Glomerular endothelial cell (primary cell): Measurements from ENCODE around the gene ESRRA. TPM values are rescaled to one million over a fixed set of nuclear protein-coding genes. Genes with fewer than 3 reads are reported as not detected.

Experiments used
- DNase-seq: peaks from one replicate; pipeline ENCODE4 v3.0.0-alpha.2; 2011; ENCODE audit warnings: low read depth, low spot score; ENCODE audit errors: extremely low read depth
- total RNA-seq: library from RNA; depleted of rRNA; stranded (reverse); fragments of >200 nt; gene quantifications from 2 replicates; pipeline ENCODE4 v1.2.3, GENCODE V29; 2015

Gene ESRRA
- total RNA-seq, 1 donor from 2014 or later, result 47.2 TPM

DNA sequence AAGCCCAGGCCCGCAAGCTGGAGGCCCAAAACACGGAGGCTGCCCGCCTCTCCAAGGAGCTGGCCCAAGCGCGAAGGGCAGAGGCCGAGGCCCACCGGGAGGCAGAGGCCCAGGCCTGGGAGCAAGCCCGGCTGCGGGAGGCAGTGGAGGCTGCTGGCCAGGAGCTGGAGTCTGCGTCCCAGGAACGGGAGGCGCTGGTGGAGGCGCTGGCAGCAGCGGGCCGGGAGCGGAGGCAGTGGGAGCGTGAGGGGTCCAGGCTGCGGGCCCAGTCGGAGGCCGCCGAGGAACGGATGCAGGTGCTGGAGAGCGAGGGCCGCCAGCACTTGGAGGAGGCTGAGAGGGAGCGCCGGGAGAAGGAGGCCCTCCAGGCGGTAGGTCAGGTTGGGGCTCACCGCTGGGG lies 39.5 kb downstream of the ESRRA start:
- DNase-seq, result no peak

DNA sequence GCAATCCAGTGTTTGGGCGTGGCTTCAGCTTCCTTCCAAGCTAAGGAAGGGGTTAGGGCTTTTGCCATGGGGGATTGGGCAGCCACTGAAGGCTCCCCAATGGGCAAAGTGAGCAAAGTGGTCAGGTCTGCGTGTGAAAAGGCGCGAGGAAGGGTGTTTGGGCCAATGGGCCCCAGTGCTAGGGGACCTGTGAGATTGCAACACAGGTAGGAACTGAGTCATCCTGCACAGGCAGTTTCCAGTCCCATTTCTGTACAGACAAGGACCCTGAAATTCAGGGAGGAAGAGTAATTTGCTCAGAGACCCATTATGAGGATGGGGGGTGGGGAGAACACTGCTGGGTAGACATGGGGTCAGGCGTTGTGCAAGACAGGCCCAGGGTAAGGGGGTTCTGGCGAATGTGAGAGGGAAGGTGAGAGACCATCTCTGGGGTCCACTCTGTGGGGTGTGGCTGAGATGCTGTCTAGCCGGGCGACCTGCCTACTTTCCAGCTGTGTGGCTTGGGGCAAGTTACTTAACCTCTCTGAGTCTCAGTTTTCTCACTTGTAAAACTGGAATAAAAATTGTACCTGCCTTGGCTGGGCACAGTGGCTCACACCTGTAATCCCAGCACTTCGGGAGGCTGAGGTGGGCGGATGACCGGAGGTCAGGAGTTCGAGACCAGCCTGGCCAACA lies 42.0 kb downstream of the ESRRA start:
- DNase-seq, result no peak

DNA sequence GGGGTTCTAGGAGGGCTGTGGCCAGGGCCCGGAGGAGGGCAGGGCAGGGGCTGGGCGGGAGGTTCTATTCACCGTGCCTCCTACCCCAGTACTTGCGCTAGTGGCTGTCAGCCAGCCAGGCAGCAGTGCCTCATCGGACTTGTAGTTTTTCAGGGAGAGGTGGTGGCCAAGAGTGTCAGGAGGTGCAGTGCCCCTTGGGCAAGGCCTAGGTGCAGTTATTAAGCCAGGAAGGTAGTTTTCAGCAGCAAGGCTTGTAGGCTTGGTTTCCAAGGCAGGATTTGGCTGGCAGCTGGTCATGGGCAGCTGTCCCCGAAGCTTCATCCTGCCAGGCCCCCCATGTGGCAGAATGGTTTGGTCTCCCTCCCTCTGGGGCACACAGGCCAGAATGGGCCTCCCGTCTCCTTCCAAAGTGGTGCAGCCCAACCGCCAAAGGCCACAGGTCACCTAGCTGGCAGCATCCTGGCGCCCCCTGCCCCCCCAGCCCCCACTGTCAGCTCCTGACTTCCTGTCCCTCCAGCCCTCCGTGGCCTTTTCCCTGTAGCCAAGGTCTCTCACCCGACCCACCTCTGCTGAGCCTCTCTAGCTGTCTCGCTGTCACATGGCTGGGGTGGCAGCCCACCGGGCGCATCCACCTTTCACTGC lies 43.2 kb downstream of the ESRRA start:
- no peak for DNase-seq

DNA sequence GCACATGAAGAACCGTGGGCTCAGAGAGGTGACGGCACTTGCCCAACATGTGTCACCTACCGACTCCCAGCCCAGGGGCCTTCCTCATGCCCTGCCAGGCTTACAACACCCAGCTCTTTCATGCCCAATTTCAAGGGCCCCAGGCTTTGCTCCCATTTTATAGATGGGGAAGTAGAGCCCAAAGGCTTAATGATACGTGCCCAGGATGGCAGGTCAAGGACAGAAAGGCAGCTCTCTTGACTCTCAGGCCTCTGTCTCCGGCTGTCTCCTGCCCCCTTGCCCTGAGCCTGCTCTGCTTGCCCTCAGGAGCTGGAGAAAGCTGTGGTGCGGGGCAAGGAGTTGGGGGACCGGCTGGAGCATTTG lies 43.7 kb downstream of the ESRRA start:
- no peak for DNase-seq

GRCh38 chr11:64349404-64349803 lies 44.1 kb downstream of the ESRRA start:
- DNase-seq, result no peak

DNA sequence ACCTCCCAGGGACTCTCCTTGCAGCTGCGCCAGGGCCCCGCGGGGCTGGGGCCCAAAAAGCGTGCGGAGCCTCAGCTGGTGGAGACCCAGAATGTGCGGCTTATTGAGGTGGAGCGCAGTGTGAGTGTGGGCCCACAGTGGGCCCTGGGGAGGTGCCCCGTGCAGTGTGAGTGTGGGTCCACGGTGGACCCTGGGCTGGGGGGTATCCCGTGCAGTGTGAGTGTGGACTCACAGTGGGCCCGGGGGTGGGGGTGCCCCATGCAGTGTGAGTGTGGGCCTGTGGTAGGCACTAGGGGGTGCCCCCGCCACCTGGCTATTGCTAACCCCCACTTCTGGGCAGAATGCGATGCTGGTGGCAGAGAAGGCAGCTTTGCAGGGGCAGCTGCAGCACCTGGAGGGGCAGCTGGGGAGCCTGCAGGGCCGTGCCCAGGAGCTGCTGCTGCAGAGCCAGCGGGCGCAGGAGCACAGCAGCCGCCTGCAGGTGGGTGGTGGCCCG lies 45.9 kb downstream of the ESRRA start:
- DNase-seq, result no peak

DNA sequence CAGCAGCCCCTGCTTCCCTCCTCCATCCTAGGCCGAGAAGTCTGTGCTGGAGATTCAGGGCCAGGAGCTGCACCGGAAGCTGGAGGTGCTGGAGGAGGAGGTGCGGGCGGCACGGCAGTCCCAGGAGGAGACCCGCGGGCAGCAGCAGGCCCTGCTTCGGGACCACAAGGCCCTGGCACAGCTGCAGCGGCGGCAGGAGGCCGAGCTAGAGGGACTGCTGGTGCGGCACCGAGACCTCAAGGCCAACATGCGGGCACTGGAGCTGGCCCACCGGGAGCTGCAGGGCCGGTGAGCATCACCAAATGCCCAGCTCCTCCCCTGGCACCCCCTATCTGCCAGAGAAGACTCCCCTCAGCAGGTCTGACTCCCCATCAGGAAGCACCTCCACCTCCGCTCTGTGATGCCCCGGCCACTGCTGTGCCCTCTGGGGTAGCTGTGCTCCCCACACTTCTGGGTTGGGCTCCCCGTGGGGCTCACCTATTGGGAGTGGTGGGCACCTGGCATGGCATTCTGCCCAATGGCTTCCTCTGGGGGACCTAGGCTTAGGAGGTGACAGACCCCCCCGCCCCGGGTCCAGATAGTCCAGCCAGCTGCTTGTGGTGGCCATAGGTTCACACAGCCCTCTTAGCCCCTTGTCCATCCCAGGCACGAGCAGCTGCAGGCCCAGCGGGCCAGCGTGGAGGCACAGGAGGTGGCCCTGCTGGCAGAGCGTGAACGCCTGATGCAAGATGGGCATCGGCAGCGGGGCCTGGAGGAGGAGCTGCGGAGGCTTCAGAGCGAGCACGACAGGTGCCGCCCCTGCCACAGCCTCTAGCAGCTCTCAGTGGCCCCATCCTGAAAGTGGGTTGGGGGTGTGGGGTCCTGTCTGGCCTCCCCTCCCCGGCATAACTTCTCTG lies 47.0 kb downstream of the ESRRA start:
- DNase-seq, result no peak

- no peak for DNase-seq
Measured at GRCh38 chr11:64352995-64353714, 47.8 kb downstream of the ESRRA start.

- no peak for DNase-seq
Measured at GRCh38 chr11:64353715-64354506, 48.6 kb downstream of the ESRRA start.

DNA sequence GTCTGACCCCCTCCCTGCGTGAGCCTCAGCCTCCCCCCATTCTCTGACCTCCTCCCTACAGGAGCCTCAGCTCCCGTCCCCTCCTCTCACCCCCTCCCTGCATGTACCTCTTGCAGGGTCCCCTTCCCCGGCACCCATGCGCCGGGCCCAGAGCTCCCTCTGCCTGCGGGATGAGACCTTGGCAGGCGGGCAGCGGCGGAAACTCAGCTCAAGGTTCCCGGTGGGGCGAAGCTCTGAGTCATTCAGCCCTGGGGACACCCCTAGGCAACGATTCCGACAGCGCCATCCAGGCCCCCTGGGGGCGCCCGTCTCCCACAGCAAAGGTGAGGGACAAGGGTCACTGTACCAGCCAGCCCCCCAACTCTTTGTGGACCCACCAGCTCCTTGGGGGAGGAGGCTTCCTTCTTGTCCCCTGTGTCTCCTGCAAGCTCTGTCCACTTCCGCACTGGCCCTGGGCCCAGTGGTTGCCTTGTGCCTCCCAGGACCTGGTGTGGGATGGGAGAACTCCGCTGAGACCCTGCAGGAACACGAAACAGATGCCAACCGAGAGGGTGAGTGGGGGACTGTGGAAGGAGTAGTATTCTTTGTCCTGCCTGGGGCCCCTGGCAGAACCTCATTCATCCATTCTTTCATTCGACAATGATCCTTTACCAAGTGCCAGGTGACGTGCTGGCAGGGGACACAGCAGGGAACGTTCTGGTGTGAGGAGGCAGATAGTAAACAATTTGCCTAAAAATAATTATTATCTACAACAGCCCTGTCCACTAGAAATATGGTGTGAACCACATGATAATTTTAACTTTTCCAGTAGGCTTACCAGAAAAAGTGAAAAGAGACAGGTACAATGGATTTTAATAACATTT lies 50.0 kb downstream of the ESRRA start:
- peak; percentile 36 for DNase-seq

- DNase-seq, result no peak
Measured at GRCh38 chr11:64356498-64357411, 51.4 kb downstream of the ESRRA start.

- DNase-seq, result no peak
Measured at GRCh38 chr11:64357446-64357845, 52.1 kb downstream of the ESRRA start.

- DNase-seq, result no peak
Measured at GRCh38 chr11:64357904-64358535, 52.7 kb downstream of the ESRRA start.

- DNase-seq, result no peak
Measured at GRCh38 chr11:64358536-64358906, 53.2 kb downstream of the ESRRA start.

DNA sequence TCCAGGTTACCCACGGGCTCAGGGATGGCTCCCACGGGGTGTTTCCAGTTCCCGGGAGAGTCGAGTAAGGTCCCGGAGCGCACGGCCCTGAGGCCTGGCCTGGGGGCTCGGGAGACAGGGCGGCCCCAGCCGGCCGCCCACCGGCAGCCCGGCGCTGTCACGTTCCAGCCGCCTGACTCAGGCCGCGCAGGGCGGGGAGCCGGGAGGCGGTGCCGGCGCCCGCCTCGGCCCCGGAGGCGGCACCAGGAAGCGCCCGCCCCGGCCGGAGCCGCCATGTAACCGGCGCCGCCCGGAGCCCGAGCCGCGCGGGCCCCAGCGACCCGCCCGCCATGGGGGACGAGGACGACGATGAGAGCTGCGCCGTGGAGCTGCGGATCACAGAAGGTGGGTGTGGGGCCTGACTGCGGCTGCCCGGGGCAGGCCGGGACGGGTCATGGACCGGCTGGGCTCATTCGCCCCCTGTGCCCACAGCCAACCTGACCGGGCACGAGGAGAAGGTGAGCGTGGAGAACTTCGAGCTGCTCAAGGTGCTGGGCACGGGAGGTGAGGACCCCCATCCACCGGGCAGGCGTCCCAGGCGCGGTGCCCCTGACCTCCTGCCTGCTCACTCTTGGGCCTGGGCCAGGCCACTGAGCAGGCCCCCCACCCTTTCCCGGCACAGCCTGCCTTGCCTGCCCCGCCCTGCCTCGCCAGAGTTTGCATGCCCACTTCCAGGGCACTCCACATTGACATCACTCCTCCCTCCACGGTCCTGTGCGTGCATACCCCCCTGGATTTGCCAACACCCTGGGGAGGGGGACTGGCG lies 53.8 kb downstream of the ESRRA start, which contains the start of gene RPS6KA4:
RPS6KA4 (plus strand) TSS at position 256 of the 805 bp plus-strand sequence; CDS start at position 330, 74 bp downstream.
- no peak for DNase-seq

GRCh38 chr11:64359712-64360445 lies 54.6 kb downstream of the ESRRA start:
- no peak for DNase-seq
